H1 (cell line): ENCODE data around the gene GBP6. TPM values are rescaled to one million over a fixed set of nuclear protein-coding genes. Genes with fewer than 3 reads are reported as not detected.

Experiments used
- CTCF ChIA-PET: fragments of 300-600 bp; sonication (Branson Sonifier 250); formaldehyde crosslinking; loops from one replicate; lab custom pipeline; 2021; ENCODE audit not compliant: partially characterized antibody; lab: Charles Lee
- POLR2A ChIA-PET: fragments of 300-600 bp; sonication (Branson Sonifier 250); formaldehyde crosslinking; loops from one replicate; lab custom pipeline; 2021; ENCODE audit warnings: inconsistent platforms; ENCODE audit not compliant: partially characterized antibody; lab: Charles Lee
- DNase-seq, 2 experiments: peaks; one replicate each; pipeline versions ENCODE4 v3.0.0 to v3.0.0-alpha.2; 2010 to 2022; ENCODE audit warnings: low spot score in 2 of 2, low read depth in 1 of 2, mixed read lengths in 1 of 2
- FAIRE-seq: peaks from 2 replicates; lab custom pipeline; 2011; peaks lifted over from hg19 to GRCh38; lab: Jason Lieb, UNC
- H2AFZ ChIP-seq: 2 replicates; pipeline ENCODE4 v1.8.1; 2012; ENCODE audit warnings: low read length, inconsistent platforms
- H2AK5ac ChIP-seq: 2 replicates; pipeline ENCODE4 v1.6.1; 2013; ENCODE audit warnings: low read depth, low read length
- H2BK120ac ChIP-seq: replicated peaks from 2 replicates; pipeline ENCODE3; 2013; ENCODE audit warnings: low read depth, low read length, inconsistent platforms
- H2BK12ac ChIP-seq: 2 replicates; pipeline ENCODE4 v1.6.1; 2013; ENCODE audit warnings: low read depth, low read length
- H2BK15ac ChIP-seq: 2 replicates; pipeline ENCODE4 v1.6.1; 2013; ENCODE audit warnings: low read length
- H2BK20ac ChIP-seq: 2 replicates; pipeline ENCODE4 v1.6.1; 2013; ENCODE audit warnings: low read length
- H2BK5ac ChIP-seq: 2 replicates; pipeline ENCODE4 v1.6.1; 2013; ENCODE audit warnings: low read depth, low read length
- H3K14ac ChIP-seq: 2 replicates; pipeline ENCODE4 v1.6.1; 2013; ENCODE audit warnings: inconsistent platforms; ENCODE audit not compliant: insufficient read length
- H3K18ac ChIP-seq: 2 replicates; pipeline ENCODE4 v1.6.1; 2013; ENCODE audit warnings: low read length; ENCODE audit errors: extremely low read depth
- H3K23ac ChIP-seq: 2 replicates; pipeline ENCODE4 v1.6.1; 2013; ENCODE audit warnings: inconsistent platforms; ENCODE audit not compliant: insufficient read length
- H3K23me2 ChIP-seq: 2 replicates; pipeline ENCODE4 v1.6.1; 2013; ENCODE audit warnings: low read depth, low read length
- H3K27ac ChIP-seq: 2 replicates; pipeline ENCODE4 v1.6.1; 2011; ENCODE audit warnings: low read depth, low read length, inconsistent platforms
- H3K27me3 ChIP-seq, 4 experiments: replicated peaks in 1 of 4; 1 replicate in 1 of 4; 2 replicates in 3 of 4; pipeline versions ENCODE4 v1.6.1 to v1.8.1; 2011 to 2013; ENCODE audit warnings: low read length in 3 of 4, mild to moderate bottlenecking in 3 of 4, inconsistent platforms in 2 of 4, mixed read lengths in 2 of 4, moderate library complexity in 1 of 4; ENCODE audit not compliant: control insufficient read depth in 3 of 4, insufficient read depth in 3 of 4; ENCODE audit errors: extremely low read depth in 1 of 4
- H3K36me3 ChIP-seq, 4 experiments: 2 replicates each; pipeline versions ENCODE4 v1.6.1 to v1.8.1; 2011 to 2013; ENCODE audit warnings: mild to moderate bottlenecking in 4 of 4, low read length in 3 of 4, moderate library complexity in 2 of 4, control low read depth in 1 of 4, inconsistent platforms in 1 of 4; ENCODE audit not compliant: insufficient read depth in 4 of 4, control insufficient read depth in 2 of 4
- H3K4ac ChIP-seq: replicated peaks from 2 replicates; pipeline ENCODE3; 2013; ENCODE audit warnings: low read length, low read depth, mixed read lengths, inconsistent platforms; ENCODE audit not compliant: insufficient read length
- H3K4me1 ChIP-seq, 4 experiments: replicated peaks in 1 of 4; 1 replicate in 1 of 4; 2 replicates in 3 of 4; pipeline versions ENCODE4 v1.6.1 to v1.8.1; 2011 to 2013; ENCODE audit warnings: low read length in 3 of 4, inconsistent platforms in 2 of 4, mixed read lengths in 1 of 4; ENCODE audit not compliant: insufficient read depth in 4 of 4, control insufficient read depth in 3 of 4
- H3K4me2 ChIP-seq, 2 experiments: 2 replicates each; pipeline versions ENCODE4 v1.6.1 to v1.8.1; 2011 to 2013; ENCODE audit warnings: low read depth in 2 of 2, low read length in 2 of 2, control low read depth in 1 of 2, inconsistent platforms in 1 of 2, mild to moderate bottlenecking in 1 of 2; ENCODE audit not compliant: insufficient read depth in 1 of 2
- H3K4me3 ChIP-seq, 4 experiments: fragments of 200-600, 300-600 bp in 1 of 4; sonication (generic), shearing (Covaris generic), sonication (Bioruptor Twin) in 1 of 4; 2 replicates each; pipeline versions ENCODE4 v1.5.1 to v1.8.1; 2011 to 2016; ENCODE audit warnings: low read length in 4 of 4, low read depth in 3 of 4, control low read depth in 2 of 4, inconsistent platforms in 2 of 4, mild to moderate bottlenecking in 2 of 4, mixed read lengths in 1 of 4, moderate library complexity in 1 of 4; ENCODE audit not compliant: insufficient read depth in 2 of 4; ENCODE audit errors: extremely low read depth in 1 of 4
- H3K56ac ChIP-seq: replicated peaks from 2 replicates; pipeline ENCODE3; 2013; ENCODE audit warnings: low read depth, mild to moderate bottlenecking, mixed read lengths, low read length, inconsistent platforms; ENCODE audit not compliant: insufficient read length
- H3K79me1 ChIP-seq: 2 replicates; pipeline ENCODE4 v1.6.1; 2013; ENCODE audit warnings: low read depth, low read length, control low read depth
- H3K79me2 ChIP-seq, 2 experiments: 2 replicates each; pipeline versions ENCODE4 v1.6.1 to v1.8.1; 2012 to 2013; ENCODE audit warnings: low read length in 2 of 2, mild to moderate bottlenecking in 2 of 2, inconsistent platforms in 1 of 2; ENCODE audit not compliant: insufficient read depth in 2 of 2, control insufficient read depth in 1 of 2
- H3K9ac ChIP-seq, 4 experiments: replicated peaks in 1 of 4; 1 replicate in 1 of 4; 2 replicates in 3 of 4; pipeline versions ENCODE4 v1.6.1 to v1.8.1; 2011 to 2013; ENCODE audit warnings: low read depth in 3 of 4, low read length in 3 of 4, control low read depth in 2 of 4, mild to moderate bottlenecking in 2 of 4, moderate library complexity in 2 of 4, inconsistent platforms in 1 of 4; ENCODE audit errors: extremely low read depth in 1 of 4
- H3K9me3 ChIP-seq, 2 experiments: 2 replicates each; pipeline versions ENCODE4 v1.6.1 to v1.8.1; 2012 to 2013; ENCODE audit warnings: mild to moderate bottlenecking in 2 of 2, moderate library complexity in 2 of 2, control low read depth in 1 of 2, inconsistent platforms in 1 of 2, low read depth in 1 of 2, low read length in 1 of 2, mixed read lengths in 1 of 2; ENCODE audit not compliant: insufficient read depth in 2 of 2
- H4K20me1 ChIP-seq, 2 experiments: replicated peaks in 1 of 2; 2 replicates each; pipeline versions ENCODE3 to v1.8.1; 2011 to 2013; ENCODE audit warnings: inconsistent platforms in 2 of 2, low read length in 2 of 2, mild to moderate bottlenecking in 1 of 2; ENCODE audit not compliant: insufficient read depth in 2 of 2, control insufficient read depth in 1 of 2
- H4K5ac ChIP-seq: 2 replicates; pipeline ENCODE4 v1.6.1; 2013; ENCODE audit warnings: low read length, low read depth, mixed read lengths, inconsistent platforms; ENCODE audit not compliant: insufficient read length
- H4K8ac ChIP-seq: 2 replicates; pipeline ENCODE4 v1.8.0; 2013; ENCODE audit warnings: mild to moderate bottlenecking, moderate library complexity, low read length, inconsistent platforms; ENCODE audit not compliant: insufficient read depth; ENCODE audit errors: extremely low read depth
- H4K91ac ChIP-seq: replicated peaks from 2 replicates; pipeline ENCODE3; 2013; ENCODE audit warnings: low read length, mixed read lengths, inconsistent platforms; ENCODE audit not compliant: insufficient read length
- CBX5 ChIP-seq: fragments of 300-800, 300-1000 bp; sonication (generic); IDR thresholded peaks from 2 replicates; pipeline ENCODE4 v1.7.1; 2016; ENCODE audit warnings: antibody characterized with exemption, low read length, low read depth
- CTBP2 ChIP-seq: IDR thresholded peaks from 2 replicates; pipeline ENCODE4 v1.7.0; 2011; ENCODE audit warnings: borderline replicate concordance, mild to moderate bottlenecking, moderate library complexity, mixed read lengths, low read length; ENCODE audit not compliant: insufficient read depth, insufficient read length
- GABPA ChIP-seq: IDR thresholded peaks from 2 replicates; pipeline ENCODE4 v1.6.1; 2011; ENCODE audit warnings: mild to moderate bottlenecking, low read length, moderate library complexity, borderline replicate concordance; ENCODE audit not compliant: insufficient read depth
- GTF2F1 ChIP-seq: IDR thresholded peaks from 2 replicates; pipeline ENCODE4 v1.6.1; 2012; ENCODE audit warnings: low read depth, low read length, improper control_type of control experiment, borderline replicate concordance
- MAX ChIP-seq: IDR thresholded peaks from 2 replicates; pipeline ENCODE4 v1.6.1; 2012; ENCODE audit warnings: inconsistent platforms
- RAD21 ChIP-seq, 2 experiments: IDR thresholded peaks in 1 of 2; conservative IDR thresholded peaks in 1 of 2; 2 replicates each; pipeline ENCODE4 v1.6.1; 2011; ENCODE audit warnings: low read depth in 2 of 2, low read length in 2 of 2, improper control_type of control experiment in 1 of 2, inconsistent platforms in 1 of 2, mild to moderate bottlenecking in 1 of 2, moderate library complexity in 1 of 2
- SAP30 ChIP-seq: fragments of 300-600 bp; sonication (generic); IDR thresholded peaks from 2 replicates; pipeline ENCODE4 v1.7.1; 2012; ENCODE audit warnings: low read length, moderate library complexity, mild to moderate bottlenecking, inconsistent platforms; ENCODE audit not compliant: insufficient read depth, insufficient replicate concordance
- SIN3A ChIP-seq, 2 experiments: IDR thresholded peaks in 1 of 2; conservative IDR thresholded peaks in 1 of 2; 2 replicates each; pipeline ENCODE4 v1.6.1; 2011 to 2012; ENCODE audit warnings: low read length in 2 of 2, improper control_type of control experiment in 1 of 2, low read depth in 1 of 2, mild to moderate bottlenecking in 1 of 2
- SIRT6 ChIP-seq: IDR thresholded peaks from one replicate; pipeline ENCODE4 v1.7.1; 2012; ENCODE audit warnings: low read length, inconsistent platforms
- SP2 ChIP-seq: IDR thresholded peaks from 2 replicates; pipeline ENCODE4 v1.6.1; 2012; ENCODE audit warnings: mild to moderate bottlenecking, low read length, inconsistent platforms
- SRF ChIP-seq: IDR thresholded peaks from 2 replicates; pipeline ENCODE4 v1.6.1; 2011; ENCODE audit warnings: mild to moderate bottlenecking, low read depth, low read length, moderate library complexity
- SUZ12 ChIP-seq: fragments of 200-600 bp; sonication (generic); IDR thresholded peaks from 2 replicates; pipeline ENCODE4 v1.6.1; 2012; ENCODE audit warnings: mild to moderate bottlenecking, inconsistent platforms, low read length, moderate library complexity, mixed read lengths
- TCF12 ChIP-seq: IDR thresholded peaks from 2 replicates; pipeline ENCODE4 v1.6.1; 2011; ENCODE audit warnings: low read depth, mild to moderate bottlenecking, low read length
- ZNF274 ChIP-seq: IDR thresholded peaks from 2 replicates; pipeline ENCODE4 v1.7.0; 2012; ENCODE audit warnings: low read length, borderline replicate concordance; ENCODE audit errors: extremely low read depth
- WGBS, 2 experiments: shearing (Covaris generic) in 1 of 2; methylation state at CpG; one replicate each; pipeline versions ENCODE4 v1.1.6 to v1.1.7; 2013 to 2015; ENCODE audit warnings: low lambda C conversion rate in 2 of 2, mixed read lengths in 2 of 2, inconsistent platforms in 1 of 2, low coverage in 1 of 2, missing lambda C conversion rate in 1 of 2; ENCODE audit not compliant: insufficient replicate concordance in 2 of 2, insufficient coverage in 1 of 2, insufficient read length in 1 of 2; ENCODE audit errors: extremely low coverage in 1 of 2, missing lambda C conversion rate in 1 of 2; 5-methylcytosine and 5-hydroxymethylcytosine counted together
- polyA plus RNA-seq, 7 experiments: library from polyadenylated mRNA; depleted of rRNA in 3 of 7; stranded (reverse) in 5 of 7; unstranded in 2 of 7; fragments of >200 nt in 5 of 7; fragments of 200-250 nt in 2 of 7; gene quantifications; 1 replicate in 5 of 7; 2 replicates in 1 of 7; 4 replicates in 1 of 7; pipeline versions ENCODE4 v1.2.1 to v1.2.3, GENCODE V29; 2011 to 2013; ENCODE audit warnings: missing spikeins in 2 of 7, mixed read lengths in 2 of 7
- total RNA-seq: library from RNA; stranded (reverse); fragmentation: NEBNext Ultra II Directional; extraction: Animal tissue kit (Norgen Biotek cat#: 25700); gene quantifications from 2 replicates; pipeline ENCODE4 v1.2.1, GENCODE V29; 2021

The GBP6 gene
- total and polyA plus RNA-seq, 2 of the 8 experiments (the other 6 are each of a cell fraction or from before 2014, with no cell fraction given) = not detected

GRCh38 chr1:89350298-89350697 lies 13.6 kb upstream of the GBP6 start:
- H2BK20ac ChIP-seq = no peak overlapping the region
- no peak overlapping the region for H3K56ac ChIP-seq
- 60% methylated on average over 2 of the region's 2 CpGs; no CpG with 5 or more reads in 1 of the 2 experiments for WGBS, 2 experiments
- H4K5ac ChIP-seq = no peak overlapping the region
- no peak overlapping the region for H3K9ac ChIP-seq
- DNase-seq (no peak), FAIRE-seq (no peak)
- no peak overlapping the region for H4K91ac ChIP-seq
- H2BK12ac ChIP-seq = no peak overlapping the region
- no peak overlapping the region for H2BK15ac ChIP-seq
- no peak overlapping the region for H3K18ac ChIP-seq
- ChIA-PET POLR2A (no interaction called here), CTCF (no interaction called here)
- H3K79me2 ChIP-seq = no peaks in the 10 kb centered on the region
- no peak overlapping the region for H2BK120ac ChIP-seq
- H3K23me2 ChIP-seq = no peaks in the 10 kb centered on the region
- H2BK5ac ChIP-seq = no peak overlapping the region
- no peak overlapping the region for H3K4ac ChIP-seq
- H3K9me3 ChIP-seq = 0 out of 4 replicates have a peak, but pooled peaks cover 0 to 3% of the 10 kb centered on the region in 2 experiments
- H3K27ac ChIP-seq = no peak overlapping the region
- no peaks in the 10 kb centered on the region for H4K20me1 ChIP-seq
- H2AFZ ChIP-seq = no peak overlapping the region
- H3K4me2 ChIP-seq = no peak overlapping the region
- no peaks in the 10 kb centered on the region for H3K27me3 ChIP-seq
- no peak overlapping the region for H2AK5ac ChIP-seq
- H3K4me1 ChIP-seq = peaks cover 0 to 2% (median 0%) of the 10 kb centered on the region in 4 experiments; a peak in 1 of 7 replicates
- no peaks in the 10 kb centered on the region for H3K79me1 ChIP-seq
- no peaks in the 10 kb centered on the region for H3K36me3 ChIP-seq
- H3K14ac ChIP-seq = no peak overlapping the region
- no peak overlapping the region for H3K23ac ChIP-seq
- no peak overlapping the region for H3K4me3 ChIP-seq
- no peak overlapping the region for H4K8ac ChIP-seq
- TF ChIP-seq CBX5 (no peak), SRF (no peak), ZNF274 (no peak), GABPA (no peak), SIRT6 (no peak), SAP30 (no peak), MAX (no peak), RAD21 (IDR thresholded peaks at IDR 0.05 in 1 of 2, conservative IDR thresholded peaks at IDR 0.05 in 1 of 2; ENCODE audit: low read depth in 2 of 2, low read length in 2 of 2) (no peak), CTBP2 (no peak), SP2 (no peak), SIN3A (conservative IDR thresholded peaks at IDR 0.05 in 1 of 2, IDR thresholded peaks at IDR 0.05 in 1 of 2; ENCODE audit: low read depth in 1 of 2, low read length in 2 of 2) (no peak), SUZ12 (no peak), GTF2F1 (no peak), TCF12 (no peak)
